Subcutaneous adipose tissue (tissue), 4 donors: Measurements from ENCODE around the gene CCNQ. TPM values are rescaled to one million over a fixed set of nuclear protein-coding genes. Genes with fewer than 3 reads are reported as not detected.

Experiments used
- total RNA-seq, 4 donors: library from RNA; depleted of rRNA; stranded (reverse); fragments of >200 nt; gene quantifications; one replicate each; pipeline ENCODE4 v1.1.0, GENCODE V29; 2016
- TF ChIP-seq, protein P1 (sequence below): fragments of 450-650 bp; IDR thresholded peaks from one replicate; pipeline ENCODE4 v1.5.1; 2016; ENCODE audit warnings: low read depth, mild to moderate bottlenecking, control low read depth, antibody characterized with exemption, moderate library complexity

Gene CCNQ
- total RNA-seq, 4 donors from 2014 or later, result 25.6 to 37.5 (median 30.6) TPM

DNA sequence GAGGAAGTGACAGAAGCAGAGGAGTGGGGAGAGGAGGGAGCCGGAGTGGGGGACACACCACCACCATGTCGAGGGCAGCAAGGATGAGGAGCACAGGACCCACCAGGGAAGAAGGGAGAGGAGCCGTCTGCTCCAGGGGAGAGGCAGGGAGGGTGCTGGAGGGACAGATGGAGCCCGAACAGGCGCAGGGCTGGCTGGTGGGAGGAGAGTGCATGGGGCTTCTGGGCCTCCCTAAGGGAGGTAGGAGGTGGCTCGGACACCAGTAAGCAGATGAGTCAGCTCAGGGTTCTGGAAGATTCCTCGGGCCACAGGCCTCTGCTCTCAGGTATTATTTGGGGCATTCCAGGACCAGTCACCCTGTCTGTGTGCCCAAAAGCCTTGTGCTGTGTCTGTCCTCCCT, 51.7 kb downstream of the CCNQ start:
- TF ChIP-seq, protein P1, sequence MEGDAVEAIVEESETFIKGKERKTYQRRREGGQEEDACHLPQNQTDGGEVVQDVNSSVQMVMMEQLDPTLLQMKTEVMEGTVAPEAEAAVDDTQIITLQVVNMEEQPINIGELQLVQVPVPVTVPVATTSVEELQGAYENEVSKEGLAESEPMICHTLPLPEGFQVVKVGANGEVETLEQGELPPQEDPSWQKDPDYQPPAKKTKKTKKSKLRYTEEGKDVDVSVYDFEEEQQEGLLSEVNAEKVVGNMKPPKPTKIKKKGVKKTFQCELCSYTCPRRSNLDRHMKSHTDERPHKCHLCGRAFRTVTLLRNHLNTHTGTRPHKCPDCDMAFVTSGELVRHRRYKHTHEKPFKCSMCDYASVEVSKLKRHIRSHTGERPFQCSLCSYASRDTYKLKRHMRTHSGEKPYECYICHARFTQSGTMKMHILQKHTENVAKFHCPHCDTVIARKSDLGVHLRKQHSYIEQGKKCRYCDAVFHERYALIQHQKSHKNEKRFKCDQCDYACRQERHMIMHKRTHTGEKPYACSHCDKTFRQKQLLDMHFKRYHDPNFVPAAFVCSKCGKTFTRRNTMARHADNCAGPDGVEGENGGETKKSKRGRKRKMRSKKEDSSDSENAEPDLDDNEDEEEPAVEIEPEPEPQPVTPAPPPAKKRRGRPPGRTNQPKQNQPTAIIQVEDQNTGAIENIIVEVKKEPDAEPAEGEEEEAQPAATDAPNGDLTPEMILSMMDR, result no peak

DNA sequence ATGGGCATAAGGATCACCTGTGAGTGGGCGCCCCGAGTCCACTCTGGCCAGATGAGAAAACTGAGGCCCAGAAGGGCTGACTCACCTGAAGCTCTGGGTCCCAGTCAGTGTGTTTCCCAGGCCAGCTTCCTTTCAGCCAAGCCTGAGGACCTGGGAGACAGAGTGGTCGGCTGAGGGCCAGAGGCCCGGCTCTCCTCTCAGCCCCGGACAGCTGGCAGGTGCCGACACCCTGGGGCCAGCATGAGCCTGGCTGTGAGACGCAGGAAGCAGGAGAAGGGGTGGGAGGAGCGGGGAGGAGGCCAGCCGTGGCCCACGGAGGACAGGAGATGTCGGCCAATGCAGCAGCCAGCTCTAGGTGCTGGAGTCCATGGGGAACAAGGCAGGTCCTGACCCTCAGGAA, 52.6 kb downstream of the CCNQ start:
- TF ChIP-seq, protein P1, result no peak

DNA sequence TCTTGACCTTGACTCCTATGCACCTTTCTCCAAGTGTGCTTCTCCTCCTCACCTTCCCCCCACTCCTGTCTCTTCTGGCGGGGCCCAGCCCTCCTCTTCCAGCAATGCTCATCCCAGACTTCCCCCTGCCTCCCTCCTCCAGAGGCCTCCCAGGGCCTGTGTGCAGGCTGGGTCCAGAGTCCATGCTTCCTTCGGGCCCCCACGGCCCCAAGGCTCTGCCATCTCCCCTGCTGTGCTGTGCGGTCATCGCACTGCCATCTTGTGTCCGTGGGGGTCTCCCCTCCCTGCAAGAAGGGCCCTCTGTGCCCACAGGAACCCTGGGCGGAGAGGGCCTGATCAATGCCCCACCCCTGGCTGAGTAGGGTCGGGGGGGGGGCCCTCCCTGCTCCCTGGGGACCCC, 54.2 kb downstream of the CCNQ start:
- TF ChIP-seq, protein P1, result no peak

DNA sequence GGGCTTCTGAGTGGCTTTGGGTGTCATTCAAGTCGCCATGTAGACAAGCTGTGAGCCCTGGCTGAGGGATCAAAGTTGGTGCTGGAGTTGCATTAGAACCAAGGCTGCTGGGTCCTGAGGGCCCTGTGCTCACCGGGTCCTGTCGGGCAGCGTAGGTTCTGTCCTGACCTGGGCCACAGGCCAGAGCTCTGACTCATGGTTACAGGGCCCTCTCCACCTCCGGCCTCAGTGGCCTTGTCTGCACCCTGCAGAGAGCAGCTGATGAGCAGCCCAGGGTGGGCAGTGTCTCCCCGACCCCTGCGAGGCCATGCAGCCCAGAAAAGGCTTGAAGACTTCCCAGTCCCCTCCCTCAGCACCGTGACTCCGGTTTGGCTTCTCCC, 59.0 kb downstream of the CCNQ start:
- TF ChIP-seq, protein P1, result no peak

DNA sequence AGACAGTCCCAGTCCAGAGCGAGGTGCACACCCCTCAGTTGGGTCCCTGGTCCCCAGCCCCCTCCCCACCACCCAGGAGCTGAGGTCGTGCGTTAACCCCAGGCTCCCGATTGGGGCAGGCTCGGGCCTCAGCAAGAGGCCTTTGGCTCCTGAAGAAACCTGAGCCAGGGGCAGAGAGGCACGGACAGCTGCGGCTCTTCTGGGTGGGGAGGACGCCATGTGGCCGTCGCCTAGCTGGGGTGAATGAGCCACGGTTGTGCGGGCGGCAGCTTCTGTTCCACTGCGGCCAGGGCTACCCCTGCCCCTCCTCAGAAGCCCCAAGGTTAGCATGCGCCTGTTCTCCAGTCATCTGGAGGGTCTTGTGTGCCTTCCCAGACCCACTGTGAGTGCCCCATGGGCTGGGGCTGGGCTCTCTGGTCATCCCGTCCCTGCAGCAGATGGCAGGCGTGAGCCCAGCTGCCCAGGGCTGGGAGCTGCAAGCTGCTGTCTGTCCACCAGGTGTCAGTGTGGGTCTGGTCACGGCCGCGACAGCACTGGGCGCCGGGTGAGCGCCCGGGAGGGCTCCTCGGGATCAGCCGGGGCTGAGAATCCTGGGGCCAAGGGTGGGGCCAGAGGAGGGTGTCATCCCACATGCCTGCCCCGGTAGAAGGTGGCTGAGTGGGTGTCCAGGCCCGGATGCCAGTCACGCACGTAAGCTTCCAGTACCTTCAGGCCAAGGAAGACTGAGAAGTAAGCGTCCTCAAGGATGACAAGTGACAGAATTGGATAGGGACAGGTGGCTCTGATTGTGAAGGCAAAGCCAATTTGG, 59.6 kb downstream of the CCNQ start:
- TF ChIP-seq, protein P1, result no peak

DNA sequence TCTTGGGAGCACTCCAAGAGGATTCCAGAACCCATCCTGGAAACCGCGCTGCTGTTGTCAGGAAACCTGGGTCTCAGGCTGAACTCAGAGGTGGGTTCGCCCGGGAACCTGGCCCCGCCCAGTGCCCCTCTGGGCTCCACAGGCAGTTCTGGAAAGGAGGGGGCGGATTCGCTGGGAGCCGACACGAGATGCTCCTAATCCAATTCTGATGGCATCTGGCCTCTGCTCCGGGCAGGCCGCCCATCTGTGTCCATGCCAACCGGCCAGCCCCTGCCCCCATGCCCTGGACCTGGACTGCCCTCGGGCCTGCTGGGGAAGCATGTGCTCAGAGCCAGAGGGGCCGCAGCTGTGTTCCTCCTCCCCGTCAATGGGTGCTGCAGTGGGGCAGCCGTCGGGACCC, 60.5 kb downstream of the CCNQ start:
- TF ChIP-seq, protein P1, result no peak

Other genes starting within 250 kb of the CCNQ start
- not detected for gene PNMA6E, start 197.8 kb downstream of the CCNQ start, total RNA-seq
- gene ZFP92, start 187.7 kb downstream of the CCNQ start, total RNA-seq, result 1 to 10 TPM in 3 of 4 donors, under 1 TPM in 1; 0.98 to 3.6 (median 1.4) TPM
- 1 to 10 TPM in 3 of 4 donors, not detected in 1; 1.1 to 2.8 (median 2.4) TPM for gene TREX2, start 153.1 kb downstream of the CCNQ start, total RNA-seq
- 10 to 100 TPM; 14.2 to 29.4 (median 16.3) TPM for gene HAUS7, start 128.6 kb downstream of the CCNQ start, total RNA-seq
- 10 to 100 TPM; 13.4 to 43.0 (median 20.0) TPM for gene BGN, start 104.2 kb downstream of the CCNQ start, total RNA-seq
- gene ATP2B3, start 81.5 kb downstream of the CCNQ start, total RNA-seq, result not detected
- under 1 TPM in 3 of 4 donors, not detected in 1; 0.22 to 0.38 (median 0.34) TPM for gene DUSP9, start 48.1 kb upstream of the CCNQ start, total RNA-seq
- 1 to 10 TPM in 2 of 4 donors, not detected in 2; 1.8 to 2.6 TPM for gene PNCK, start 74.7 kb upstream of the CCNQ start, total RNA-seq
- gene SLC6A8, start 88.8 kb upstream of the CCNQ start, total RNA-seq, result 10 to 100 TPM; 20.2 to 98.0 (median 30.6) TPM
- 100 to 1,000 TPM; 214 to 334 (median 269) TPM for gene BCAP31, start 125.2 kb upstream of the CCNQ start, total RNA-seq
- gene ABCD1, start 125.7 kb upstream of the CCNQ start, total RNA-seq, result 10 to 100 TPM; 12.4 to 83.8 (median 28.1) TPM
- 10 to 100 TPM in 3 of 4 donors, 1 to 10 TPM in 1; 8.8 to 47.3 (median 24.5) TPM for gene PLXNB3, start 165.1 kb upstream of the CCNQ start, total RNA-seq
- gene SRPK3, start 181.9 kb upstream of the CCNQ start, total RNA-seq, result 1 to 10 TPM in 3 of 4 donors, under 1 TPM in 1; 0.49 to 2.1 (median 1.5) TPM
- gene IDH3G, start 195.2 kb upstream of the CCNQ start, total RNA-seq, result 10 to 100 TPM; 40.9 to 70.0 (median 69.5) TPM
- 100 to 1,000 TPM in 3 of 4 donors, 10 to 100 TPM in 1; 75.4 to 172 (median 140) TPM for gene SSR4, start 195.5 kb upstream of the CCNQ start, total RNA-seq
- gene PDZD4, start 231.4 kb upstream of the CCNQ start, total RNA-seq, result 1 to 10 TPM in 1 of 4 donors, under 1 TPM in 3; 0.65 to 1.3 (median 0.80) TPM